ENCODE results near the gene BDKRB2.

The BDKRB2 gene

DNA sequence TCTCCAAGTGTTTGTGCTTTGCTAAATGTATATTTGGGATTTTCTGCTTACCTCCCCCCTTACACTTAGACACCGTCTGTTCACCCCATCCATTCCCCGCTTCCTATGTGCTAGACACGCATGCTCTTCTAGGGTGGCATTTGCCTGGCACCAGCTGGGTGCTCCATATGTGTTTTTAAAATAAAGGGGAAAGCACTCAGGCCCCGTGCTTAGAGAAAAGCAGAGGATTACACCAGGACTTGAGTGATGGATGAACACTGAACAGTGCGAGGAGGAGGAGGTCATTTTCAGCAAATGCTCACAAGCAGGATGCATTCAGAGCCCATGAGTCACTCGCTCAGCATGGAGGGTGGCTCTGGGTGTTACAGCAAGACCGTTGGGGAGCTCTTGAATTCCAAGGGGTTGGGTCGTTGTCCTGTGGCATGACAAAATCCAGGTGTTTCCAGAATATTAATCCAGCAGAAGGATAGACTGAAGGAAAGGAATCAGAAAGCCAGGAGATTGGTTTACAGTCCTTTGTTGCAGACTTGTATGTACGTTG lies 48.4 kb downstream of the BDKRB2 start:
- peak; percentile 95 for DNase-seq

DNA sequence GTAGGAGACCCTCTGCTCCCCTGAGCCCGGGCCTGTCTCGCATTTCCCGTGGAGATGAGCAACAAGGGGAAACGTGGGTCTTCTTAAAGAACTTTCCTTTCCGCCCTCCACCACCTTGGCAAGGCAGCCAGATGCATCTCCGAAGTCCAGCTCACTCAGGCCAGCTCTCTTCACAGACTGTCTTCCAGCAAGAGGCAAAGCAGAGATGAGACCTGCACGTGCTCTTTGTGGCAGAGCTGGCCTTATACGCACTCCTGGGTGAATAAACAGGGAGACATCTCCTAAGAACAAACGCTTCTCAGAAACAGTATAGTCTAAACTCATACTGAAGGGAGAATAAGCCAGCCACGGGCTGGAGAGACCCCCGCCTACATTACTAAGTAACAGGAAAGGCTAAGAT lies 50.0 kb downstream of the BDKRB2 start:
- no peak for DNase-seq

DNA sequence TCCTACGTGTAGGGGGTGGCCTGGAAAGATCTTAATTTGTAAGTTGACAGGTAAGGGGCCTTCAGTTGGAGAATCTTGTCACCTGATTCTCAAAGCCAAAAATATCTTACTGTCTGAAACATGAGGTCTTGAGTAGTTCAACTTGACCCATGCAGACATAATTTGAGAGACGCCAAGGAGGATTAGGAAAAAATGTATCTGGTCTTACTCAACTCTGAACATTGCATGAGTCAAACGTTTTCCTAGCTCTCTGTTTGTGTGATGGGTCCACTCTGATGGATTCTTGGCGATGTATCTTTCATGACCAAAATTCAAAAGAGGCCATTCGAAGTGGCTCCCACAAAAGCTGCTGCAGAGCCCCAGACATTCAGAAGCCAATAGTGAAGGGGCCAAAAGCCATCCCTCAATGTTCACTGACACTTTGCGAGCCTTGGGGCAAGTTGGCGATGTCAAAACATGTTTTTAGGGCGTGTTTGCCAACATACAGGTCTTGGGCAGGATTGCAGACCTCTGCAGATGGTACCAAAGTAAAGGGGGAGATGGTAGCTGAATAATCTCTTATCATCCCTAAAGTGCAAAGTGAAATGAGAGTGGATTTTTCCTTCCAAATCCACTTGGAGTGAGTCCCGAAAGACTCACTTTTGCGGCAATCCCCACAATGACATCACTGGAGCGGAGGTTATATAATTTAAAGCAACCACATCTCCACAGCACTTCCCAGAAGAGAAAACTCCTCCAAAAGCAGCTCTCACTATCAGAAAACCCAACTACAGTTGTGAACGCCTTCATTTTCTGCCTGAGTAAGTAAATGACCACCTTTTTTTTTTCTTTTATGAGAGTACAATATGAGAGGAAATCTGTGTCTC lies 51.1 kb downstream of the BDKRB2 start, which contains the start of gene BDKRB1:
BDKRB1 (plus strand) TSS at position 710 of the 866 bp plus-strand sequence. CDS start 7,473 bp downstream, outside the sequence.
- peak; percentile 94 for DNase-seq

DNA sequence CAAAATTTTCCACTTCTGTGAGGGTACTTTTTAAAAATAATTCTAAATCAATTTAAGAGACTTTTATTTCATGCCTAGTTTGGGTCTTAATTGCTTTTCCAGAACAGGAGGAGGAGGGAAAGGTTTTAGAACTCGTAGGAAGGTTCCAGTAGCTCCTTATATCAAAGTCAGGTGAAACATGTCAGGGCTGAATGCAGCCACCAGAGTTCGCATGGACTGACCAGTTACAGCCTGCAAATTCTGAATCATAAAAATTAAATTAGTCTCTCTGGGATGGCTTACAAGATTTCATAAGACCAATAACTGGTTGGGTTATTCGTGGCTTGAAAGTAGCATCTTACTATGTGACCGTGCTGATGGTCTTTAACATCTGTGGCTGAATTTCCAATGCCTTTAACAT lies 51.8 kb downstream of the BDKRB2 start:
- DNase-seq: no peak

DNA sequence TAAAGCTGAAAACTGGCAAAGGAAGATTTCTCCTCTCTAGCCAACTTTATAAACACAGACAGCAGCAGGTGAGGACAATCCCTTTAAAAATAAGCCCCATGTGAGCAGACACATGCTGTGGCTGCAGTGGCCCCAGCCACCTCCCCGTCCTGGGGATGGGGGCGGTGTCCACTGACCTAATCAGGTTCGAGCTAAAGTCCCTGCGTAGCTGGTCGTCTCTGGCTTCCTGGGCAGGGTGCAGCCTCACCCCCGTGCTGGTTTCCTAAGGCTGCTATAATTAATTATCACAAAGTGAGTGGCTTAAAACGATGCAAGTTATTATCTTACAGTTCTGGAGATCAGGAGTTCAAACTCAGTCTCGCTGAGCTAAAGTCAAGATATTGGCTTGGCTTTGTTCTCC lies 52.4 kb downstream of the BDKRB2 start:
- DNase-seq: no peak

DNA sequence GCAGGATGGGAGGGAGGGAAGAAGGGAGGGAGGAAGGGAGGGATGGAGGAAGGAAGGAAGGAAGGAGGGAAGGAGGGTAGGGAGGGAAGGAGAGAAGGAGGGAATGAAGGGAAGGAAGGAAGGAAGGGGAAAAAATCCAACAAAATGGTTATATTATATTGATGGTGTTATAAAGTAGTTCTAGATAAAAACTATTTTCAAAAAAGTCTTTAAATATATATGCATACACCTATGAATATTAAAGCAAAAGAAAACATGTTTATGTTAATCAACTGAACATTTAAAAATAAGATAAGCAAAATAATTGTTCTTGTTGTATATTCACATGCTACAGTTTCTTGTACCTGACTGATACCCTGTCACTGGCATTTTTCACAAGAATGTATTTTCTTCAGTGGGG lies 53.3 kb downstream of the BDKRB2 start:
- DNase-seq: no peak

DNA sequence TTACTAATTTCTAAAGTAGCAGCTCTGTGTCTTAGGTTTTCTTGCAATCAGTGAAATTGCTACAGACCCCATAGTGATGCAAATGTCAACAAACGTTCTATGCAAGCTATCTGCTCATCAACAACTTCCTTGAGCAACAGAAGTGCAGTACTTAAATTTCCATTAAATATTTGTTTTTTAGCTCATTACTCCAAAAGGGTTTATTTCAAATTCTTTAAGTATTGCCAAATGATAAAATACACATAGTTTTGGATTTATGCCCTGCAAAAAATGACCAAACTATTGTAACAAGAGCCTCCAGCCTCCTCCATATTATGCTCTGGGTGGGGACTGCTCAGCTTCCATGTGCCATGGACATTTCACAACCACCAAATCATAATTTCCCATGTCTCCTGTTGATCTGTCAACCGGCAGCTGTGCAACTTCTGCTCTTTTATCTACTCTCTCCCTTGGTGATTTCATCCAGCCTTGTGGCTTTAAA lies 55.7 kb downstream of the BDKRB2 start:
- peak; percentile 91 for DNase-seq

DNA sequence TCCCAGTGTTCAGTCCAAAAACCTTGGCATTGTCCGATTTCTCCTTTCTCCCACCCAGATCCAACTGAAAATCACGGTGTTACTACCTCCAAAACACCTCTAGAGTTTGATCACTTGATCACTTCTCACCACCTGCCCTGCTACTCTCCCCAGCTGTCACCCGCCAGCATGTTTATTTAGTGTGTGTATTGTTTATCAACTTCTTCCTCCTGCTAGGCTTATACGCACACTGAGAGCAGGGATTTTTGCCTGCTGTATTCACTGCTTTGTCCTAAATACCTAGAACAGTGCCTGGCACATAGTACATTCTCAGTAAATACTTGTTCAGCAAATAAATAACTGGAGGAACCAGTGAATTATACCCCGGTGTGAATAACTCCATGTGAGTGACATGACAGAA lies 56.4 kb downstream of the BDKRB2 start:
- no peak for DNase-seq

DNA sequence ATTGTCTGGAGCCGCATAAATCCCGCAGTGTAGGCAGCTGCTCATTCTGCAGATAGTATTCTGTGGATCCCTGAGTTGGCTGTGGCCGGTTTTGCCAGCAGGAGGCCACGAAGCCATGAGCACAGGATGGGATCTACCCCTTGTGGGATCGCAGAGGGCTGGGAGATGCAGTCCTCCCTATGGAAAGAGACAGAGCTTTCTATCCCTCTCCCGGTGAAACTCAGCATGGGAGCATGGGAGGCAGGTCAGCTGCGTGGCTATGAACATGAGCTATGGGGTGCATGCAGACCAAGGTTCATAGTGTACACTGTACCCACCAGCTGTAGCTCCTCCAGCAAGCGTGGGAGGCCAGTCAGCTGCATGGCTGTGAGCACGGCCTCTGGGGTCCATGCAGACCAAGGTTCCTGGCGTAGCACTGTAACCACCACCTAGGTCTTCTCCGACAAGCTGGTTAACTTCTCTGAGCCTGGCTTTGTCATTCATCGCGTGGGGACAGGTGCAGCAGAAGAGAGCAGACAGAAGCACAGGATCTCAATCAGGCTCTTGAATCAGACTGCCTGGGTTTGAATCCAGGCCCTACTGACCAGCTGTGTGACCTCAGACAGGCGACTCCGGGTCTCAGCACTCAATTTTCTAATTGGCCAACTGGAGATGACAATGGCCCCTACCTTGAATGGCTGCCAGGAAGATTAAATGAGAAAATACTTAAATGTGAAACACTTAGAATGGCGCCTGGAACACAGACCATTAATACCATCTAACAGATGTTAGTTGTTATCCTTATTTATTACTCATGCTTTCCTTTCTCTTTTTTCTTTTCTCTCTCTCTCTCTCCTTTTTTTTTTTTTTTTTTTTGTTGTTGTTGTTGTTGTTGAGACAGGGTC lies 57.4 kb downstream of the BDKRB2 start:
- no peak for DNase-seq

DNA sequence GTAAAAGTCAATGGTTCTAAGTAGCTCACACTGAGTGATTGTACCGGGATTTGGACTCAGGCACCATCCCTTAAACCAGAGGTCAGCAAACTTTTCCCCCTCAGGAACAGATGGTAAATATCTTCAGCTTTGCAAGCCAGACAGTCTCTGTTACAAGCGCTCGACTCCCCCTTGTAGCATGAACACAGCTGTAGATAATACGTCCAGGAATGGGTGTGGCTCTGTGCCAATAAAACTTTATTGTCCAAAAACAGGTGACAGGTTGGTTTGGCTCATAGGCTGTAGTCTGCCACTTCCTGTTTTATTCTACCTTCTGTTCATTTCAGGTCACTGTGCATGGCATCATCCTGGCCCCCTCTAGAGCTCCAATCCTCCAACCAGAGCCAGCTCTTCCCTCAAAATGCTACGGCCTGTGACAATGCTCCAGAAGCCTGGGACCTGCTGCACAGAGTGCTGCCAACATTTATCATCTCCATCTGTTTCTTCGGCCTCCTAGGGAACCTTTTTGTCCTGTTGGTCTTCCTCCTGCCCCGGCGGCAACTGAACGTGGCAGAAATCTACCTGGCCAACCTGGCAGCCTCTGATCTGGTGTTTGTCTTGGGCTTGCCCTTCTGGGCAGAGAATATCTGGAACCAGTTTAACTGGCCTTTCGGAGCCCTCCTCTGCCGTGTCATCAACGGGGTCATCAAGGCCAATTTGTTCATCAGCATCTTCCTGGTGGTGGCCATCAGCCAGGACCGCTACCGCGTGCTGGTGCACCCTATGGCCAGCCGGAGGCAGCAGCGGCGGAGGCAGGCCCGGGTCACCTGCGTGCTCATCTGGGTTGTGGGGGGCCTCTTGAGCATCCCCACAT lies 58.9 kb downstream of the BDKRB2 start:
- no peak for DNase-seq

DNA sequence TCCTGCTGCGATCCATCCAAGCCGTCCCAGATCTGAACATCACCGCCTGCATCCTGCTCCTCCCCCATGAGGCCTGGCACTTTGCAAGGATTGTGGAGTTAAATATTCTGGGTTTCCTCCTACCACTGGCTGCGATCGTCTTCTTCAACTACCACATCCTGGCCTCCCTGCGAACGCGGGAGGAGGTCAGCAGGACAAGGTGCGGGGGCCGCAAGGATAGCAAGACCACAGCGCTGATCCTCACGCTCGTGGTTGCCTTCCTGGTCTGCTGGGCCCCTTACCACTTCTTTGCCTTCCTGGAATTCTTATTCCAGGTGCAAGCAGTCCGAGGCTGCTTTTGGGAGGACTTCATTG lies 59.5 kb downstream of the BDKRB2 start:
- no peak for DNase-seq

DNA sequence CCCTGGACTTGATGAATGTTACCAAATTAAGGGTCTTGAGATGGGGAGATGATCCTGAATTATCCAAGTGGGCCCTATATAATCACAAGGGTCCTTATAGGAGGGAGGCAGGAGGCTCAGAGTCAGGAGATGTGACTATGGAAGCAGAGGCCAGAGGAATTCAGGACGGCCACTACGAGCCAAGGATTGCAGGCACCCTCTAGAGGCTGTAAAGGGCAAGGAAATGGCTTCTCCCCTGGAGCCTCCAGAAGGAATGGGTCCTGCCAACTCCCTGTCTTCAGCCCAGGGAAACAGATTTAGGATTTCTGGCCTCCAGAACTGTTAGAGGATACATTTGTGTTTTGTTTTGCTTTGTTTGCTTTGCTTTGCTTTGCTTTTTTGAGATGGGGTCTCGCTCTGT lies 60.2 kb downstream of the BDKRB2 start:
- peak; percentile 62 for DNase-seq

DNA sequence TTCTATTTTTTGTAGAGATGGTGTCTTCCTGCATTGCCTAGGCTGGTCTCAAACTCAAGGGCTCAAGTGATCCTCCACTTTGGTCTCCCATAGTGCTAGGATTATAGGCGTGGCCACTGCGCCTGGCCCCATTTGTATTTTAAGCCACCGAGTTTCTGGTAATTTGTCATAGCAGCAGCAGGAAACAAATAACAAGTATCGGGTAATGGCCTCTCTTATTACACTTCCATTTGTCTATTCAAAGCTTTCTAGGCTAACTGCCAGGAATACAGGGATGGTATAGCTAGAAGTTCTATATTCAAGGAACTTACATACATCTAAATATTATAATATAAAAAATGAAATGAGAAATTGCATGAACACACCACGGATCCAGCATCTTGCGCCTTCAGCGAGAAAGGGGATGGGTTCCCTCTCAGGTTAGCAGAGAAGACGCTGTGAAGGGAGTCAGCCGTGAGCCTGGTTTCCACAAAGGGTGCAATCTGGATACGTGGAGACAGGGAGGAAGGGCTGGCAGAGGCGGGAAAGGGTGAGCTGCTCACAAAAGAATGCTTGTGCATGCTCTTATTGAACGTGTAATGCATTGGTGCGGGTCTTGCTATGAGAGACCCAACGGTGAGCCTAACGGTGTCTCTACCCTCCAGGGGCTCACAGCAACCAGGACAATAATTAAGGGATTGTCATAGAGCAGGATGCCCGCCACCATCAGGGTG lies 60.9 kb downstream of the BDKRB2 start:
- peak; percentile 50 for DNase-seq

DNA sequence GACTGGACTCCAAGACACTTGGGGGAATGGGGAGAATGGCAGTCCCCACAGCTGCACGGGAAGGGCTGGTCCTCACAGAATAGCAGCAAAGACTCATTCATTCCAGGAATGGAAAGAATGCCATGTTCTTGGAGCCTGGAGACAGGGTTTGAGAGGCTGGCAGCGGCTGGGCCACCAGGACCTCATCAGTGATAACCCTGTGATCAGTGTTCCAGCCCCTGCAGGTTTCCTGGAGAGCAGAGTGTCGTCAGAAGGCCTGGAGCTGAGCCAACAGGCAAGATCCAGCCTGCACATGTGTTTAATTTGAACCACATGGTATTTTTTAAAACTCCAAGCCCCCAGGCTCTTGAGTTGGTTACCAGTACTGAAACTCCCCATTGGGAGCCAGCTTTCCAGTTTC lies 62.7 kb downstream of the BDKRB2 start:
- peak; percentile 94 for DNase-seq

DNA sequence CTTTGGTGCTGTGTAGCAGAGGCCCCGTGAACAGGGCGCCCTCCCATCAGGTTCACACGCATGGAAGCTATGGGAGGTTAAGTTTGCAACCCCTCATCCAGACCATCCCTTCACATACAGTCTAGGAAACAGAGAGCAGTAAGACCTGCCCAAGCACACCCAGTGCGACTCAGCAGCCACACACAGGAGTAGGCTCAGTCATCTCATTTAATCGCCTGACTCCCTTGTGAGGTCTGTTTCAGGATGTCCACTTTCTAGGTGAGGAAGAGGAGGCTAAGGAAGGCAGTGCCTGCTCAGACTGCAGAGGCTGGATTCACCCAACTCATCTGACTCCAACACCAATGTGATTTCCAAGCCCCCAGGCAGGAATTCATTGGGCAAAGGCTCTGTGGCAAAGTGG lies 63.3 kb downstream of the BDKRB2 start:
- no peak for DNase-seq

DNA sequence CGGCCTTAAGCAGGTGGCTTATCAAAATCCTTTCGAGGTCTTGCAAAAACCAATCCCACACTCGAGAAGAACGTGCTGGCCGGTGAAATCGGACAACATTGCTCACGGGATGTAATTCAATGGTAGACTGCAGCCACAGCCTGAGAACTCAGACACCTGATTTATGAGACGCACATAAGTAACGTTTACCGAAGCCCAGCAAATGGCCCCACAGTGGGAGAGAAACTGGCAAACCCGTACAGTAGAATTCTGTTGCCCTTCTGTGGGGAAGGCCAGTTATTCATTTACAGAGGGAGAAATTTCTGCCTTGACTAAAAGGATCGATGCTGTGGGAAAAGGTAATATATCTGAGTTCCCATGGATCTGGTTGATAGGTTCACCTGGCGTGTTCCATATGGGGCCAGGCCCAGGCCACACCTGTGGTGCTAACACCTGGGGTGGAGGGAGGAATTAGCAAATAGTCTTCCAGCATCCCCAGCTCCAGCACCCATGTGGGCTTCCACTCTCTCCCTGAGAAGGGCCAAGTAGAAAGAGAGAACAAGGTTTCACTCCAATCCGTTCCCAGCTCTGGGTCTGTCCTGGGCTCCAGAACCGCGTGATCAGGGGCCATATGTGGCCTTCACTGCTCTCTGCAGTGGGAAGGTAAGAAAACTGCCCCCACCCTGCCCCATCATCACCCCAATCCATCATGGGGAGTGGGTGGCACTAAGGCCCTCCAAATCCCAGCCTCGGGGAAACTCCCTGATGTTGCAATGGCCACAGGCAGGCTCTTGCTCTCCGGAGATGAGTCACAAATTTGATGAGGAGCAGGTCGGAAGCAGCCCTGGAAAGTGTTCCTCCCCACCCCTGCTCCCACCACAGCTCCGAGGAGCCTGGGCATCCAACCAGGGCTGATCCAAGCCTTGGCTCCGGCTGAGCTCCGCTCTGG lies 64.1 kb downstream of the BDKRB2 start:
- peak; percentile 91 for DNase-seq

DNA sequence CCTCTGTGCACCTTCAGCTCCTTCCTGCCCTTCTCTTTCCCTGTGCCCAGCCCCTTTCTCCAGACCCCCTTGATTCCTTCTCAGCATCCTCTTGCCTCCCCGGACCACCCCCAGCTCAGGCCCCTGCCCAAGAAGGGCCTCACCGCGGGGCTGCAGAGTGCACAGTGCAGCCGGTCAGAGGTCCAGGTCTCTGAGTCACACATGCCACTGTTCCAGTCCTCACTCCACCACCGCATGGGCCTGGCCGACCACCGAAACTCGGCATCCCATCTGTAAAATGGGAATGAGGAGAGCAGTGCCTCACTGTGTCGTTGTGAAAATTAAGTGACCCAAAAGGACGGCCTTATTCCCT lies 64.7 kb downstream of the BDKRB2 start:
- no peak for DNase-seq

DNA sequence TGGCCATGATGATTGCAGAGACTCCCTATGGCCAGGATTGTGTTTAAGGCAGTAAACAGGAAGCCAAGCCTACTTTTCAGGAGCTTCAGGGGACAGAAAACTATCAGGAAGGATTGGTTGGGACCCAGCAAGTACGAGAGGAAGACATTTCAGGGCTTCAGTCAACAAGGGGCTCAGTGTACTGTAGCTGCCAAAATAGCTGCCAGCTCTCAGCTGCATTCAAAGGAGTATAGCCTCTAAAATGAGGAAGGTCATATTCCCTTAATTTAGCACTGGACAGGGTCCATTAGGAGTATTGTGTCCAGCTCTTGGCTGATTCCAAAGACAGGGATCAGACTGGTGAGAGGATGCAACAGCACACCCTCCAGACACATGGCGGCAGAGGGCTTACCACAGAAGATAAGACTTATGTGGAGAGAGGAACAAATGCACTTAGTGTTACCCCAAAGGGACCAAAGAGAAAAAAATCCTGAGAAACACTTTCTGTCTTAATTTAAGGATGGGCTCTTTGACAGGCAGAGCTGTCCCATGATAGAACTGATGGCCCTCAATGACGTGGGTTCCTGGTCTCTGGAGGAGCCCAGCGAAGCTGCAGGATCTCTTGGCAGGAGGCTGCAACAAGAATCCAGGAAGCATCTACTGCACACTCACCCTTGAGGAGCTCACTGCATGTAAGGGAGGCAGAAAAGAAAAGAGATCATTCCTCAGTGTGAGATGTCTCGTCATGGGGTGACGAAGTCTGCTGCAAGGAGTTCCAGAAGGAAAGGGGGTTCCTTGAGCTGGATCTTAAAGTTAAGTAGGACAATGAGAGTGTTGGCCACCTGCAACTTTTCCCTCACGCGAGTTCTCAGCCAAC lies 66.2 kb downstream of the BDKRB2 start:
- no peak for DNase-seq

DNA sequence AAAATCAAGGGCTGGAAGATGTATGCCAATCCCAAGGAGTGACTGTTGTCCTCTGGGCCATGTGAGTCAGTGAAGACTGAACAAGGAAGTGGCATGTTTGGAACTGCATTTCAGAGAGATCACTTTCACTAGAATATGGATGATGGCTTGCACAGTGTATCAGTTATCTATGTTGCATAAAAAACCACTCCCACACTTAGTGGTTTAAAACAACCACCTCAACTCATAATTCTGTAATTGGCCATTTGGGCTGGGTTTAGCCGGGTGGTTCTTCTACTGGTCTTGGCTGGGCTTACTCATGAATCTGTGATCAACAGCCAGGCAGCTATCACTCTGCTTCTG lies 66.8 kb downstream of the BDKRB2 start:
- DNase-seq: no peak
